Mesendoderm (in vitro differentiated cells): ENCODE measurements around the gene HRNR.

Experiments
- DNase-seq: peaks from one replicate; pipeline ENCODE4 v3.0.0; 2013
- H2AK5ac ChIP-seq: 2 replicates; pipeline ENCODE4 v1.6.1; 2013; ENCODE audit warnings: low read length, inconsistent platforms
- H2BK120ac ChIP-seq: 2 replicates; pipeline ENCODE4 v1.6.1; 2013; ENCODE audit warnings: low read depth, mild to moderate bottlenecking, low read length, moderate library complexity, mixed read lengths
- H2BK15ac ChIP-seq: replicated peaks from 2 replicates; pipeline ENCODE4 v1.6.1; 2013; ENCODE audit warnings: low read depth, mild to moderate bottlenecking, moderate library complexity
- H2BK5ac ChIP-seq: 2 replicates; pipeline ENCODE4 v1.6.1; 2013; ENCODE audit warnings: low read length, inconsistent platforms
- H3K18ac ChIP-seq: 2 replicates; pipeline ENCODE4 v1.6.1; 2013; ENCODE audit warnings: mild to moderate bottlenecking, low read length, mixed read lengths
- H3K23ac ChIP-seq: one replicate; pipeline ENCODE4 v1.6.1; 2013; ENCODE audit warnings: low read length
- H3K27ac ChIP-seq: 2 replicates; pipeline ENCODE4 v1.5.1; 2013; ENCODE audit warnings: low read depth, mild to moderate bottlenecking, inconsistent platforms, low read length, moderate library complexity
- H3K27me3 ChIP-seq: 2 replicates; pipeline ENCODE4 v1.6.1; 2013; ENCODE audit warnings: low read length, control low read depth, mild to moderate bottlenecking, inconsistent platforms; ENCODE audit not compliant: insufficient read depth, poor library complexity
- H3K36me3 ChIP-seq: 2 replicates; pipeline ENCODE4 v1.6.1; 2013; ENCODE audit warnings: low read length, inconsistent platforms; ENCODE audit not compliant: control insufficient read depth, insufficient read depth
- H3K4ac ChIP-seq: one replicate; pipeline ENCODE4 v1.6.1; 2013; ENCODE audit warnings: low read depth, mild to moderate bottlenecking, low read length, moderate library complexity
- H3K4me1 ChIP-seq: 2 replicates; pipeline ENCODE4 v1.6.1; 2013; ENCODE audit warnings: low read depth, low read length, inconsistent platforms; ENCODE audit not compliant: control insufficient read depth
- H3K4me2 ChIP-seq: 2 replicates; pipeline ENCODE4 v1.6.1; 2013; ENCODE audit warnings: low read length
- H3K4me3 ChIP-seq: 2 replicates; pipeline ENCODE4 v1.5.1; 2013; ENCODE audit warnings: mild to moderate bottlenecking, low read length
- H3K56ac ChIP-seq: one replicate; pipeline ENCODE4 v1.6.1; 2013; ENCODE audit warnings: low read length
- H3K79me1 ChIP-seq: 2 replicates; pipeline ENCODE4 v1.6.1; 2013; ENCODE audit warnings: low read length, inconsistent platforms
- H3K79me2 ChIP-seq: 2 replicates; pipeline ENCODE4 v1.6.1; 2013; ENCODE audit warnings: mild to moderate bottlenecking, low read length; ENCODE audit not compliant: control insufficient read depth, insufficient read depth
- H3K9ac ChIP-seq: 2 replicates; pipeline ENCODE4 v1.6.1; 2013; ENCODE audit warnings: low read length, inconsistent platforms
- H4K5ac ChIP-seq: one replicate; pipeline ENCODE4 v1.6.1; 2013; ENCODE audit warnings: low read length
- H4K8ac ChIP-seq: one replicate; pipeline ENCODE4 v1.6.1; 2013; ENCODE audit warnings: low read depth, mild to moderate bottlenecking, control low read depth, low read length, moderate library complexity
- whole genome bisulfite sequencing: extraction: QIAGEN DNeasy Blood & Tissue Kit; methylation state at CpG from one replicate; pipeline ENCODE4 v1.1.7; 2013; ENCODE audit warnings: low lambda C conversion rate, missing lambda C conversion rate; ENCODE audit not compliant: insufficient coverage; ENCODE audit errors: extremely low coverage; 5-methylcytosine and 5-hydroxymethylcytosine counted together

Gene HRNR

DNA sequence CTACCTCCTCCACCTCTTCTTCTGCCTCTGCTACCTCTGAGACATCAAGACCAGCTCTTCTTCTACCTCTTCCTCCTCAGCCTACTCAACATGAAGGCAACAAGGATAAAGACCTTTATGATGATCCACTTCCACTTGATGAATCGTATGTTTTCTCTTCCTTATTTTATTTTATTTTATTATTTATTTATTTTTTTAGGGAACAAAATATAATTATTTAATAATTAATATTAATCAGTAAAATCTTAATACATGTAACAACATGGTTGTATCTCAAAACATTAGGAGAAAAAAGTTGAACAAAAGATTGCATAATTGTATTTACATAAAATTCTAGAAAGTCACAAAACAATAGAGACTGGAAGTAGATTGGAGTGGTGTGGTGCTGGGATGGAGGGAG lies 13.1 kb upstream of the HRNR start:
- H2BK120ac ChIP-seq = no peak overlapping the region
- no CpG with 5 or more reads among the region's 1 CpG for WGBS

DNA sequence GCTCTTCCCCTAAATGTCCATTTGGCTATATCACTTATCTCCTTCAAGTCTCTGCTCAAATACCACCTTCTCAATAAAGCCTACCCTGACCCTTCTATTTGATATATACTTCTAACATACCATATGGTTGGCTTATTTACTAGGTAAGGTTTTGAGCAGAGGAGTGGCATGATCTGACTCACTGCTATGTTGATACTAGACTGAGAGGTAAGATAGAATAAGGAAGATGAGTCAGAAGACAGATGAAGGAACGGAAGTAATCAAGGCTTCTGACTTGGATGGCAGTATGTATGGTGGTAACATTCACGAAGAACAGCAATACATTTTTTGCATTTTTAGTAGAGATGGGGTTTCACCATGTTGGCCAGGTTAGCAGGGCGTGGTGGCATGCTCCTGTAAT lies 4.8 kb upstream of the HRNR start:
- Histone ChIP-seq H2AK5ac (no peak overlapping the region), H3K27ac (no peak overlapping the region)
- no CpG with 5 or more reads among the region's 3 CpGs for WGBS

More for the DNA sequence above, 13.1 kb upstream of the HRNR start:
- Histone ChIP-seq H3K4me2 (no peak overlapping the region), H3K79me1 (no peaks in the 10 kb centered on the region), H3K27ac (no peak overlapping the region), H2BK5ac (no peak overlapping the region), H3K79me2 (no peaks in the 10 kb centered on the region), H3K4me1 (no peaks in the 10 kb centered on the region), H4K8ac (no peak overlapping the region), H4K5ac (no peak overlapping the region), H3K4me3 (no peak overlapping the region), H3K23ac (no peak overlapping the region), H3K56ac (no peak overlapping the region), H3K4ac (no peak overlapping the region), H3K18ac (no peak overlapping the region), H3K9ac (no peak overlapping the region), H3K27me3 (no peaks in the 10 kb centered on the region), H2BK15ac (no peak overlapping the region), H2AK5ac (no peak overlapping the region), H3K36me3 (no peaks in the 10 kb centered on the region)
- DNase-seq = no peak

GRCh38 chr1:152227310-152227928 lies 3.4 kb upstream of the HRNR start:
- Histone ChIP-seq H4K5ac (no peak overlapping the region), H4K8ac (no peak overlapping the region), H3K79me1 (no peaks in the 10 kb centered on the region), H3K23ac (no peak overlapping the region), H3K4me2 (no peak overlapping the region), H3K18ac (no peak overlapping the region), H3K27ac (no peak overlapping the region), H3K4ac (no peak overlapping the region), H3K56ac (no peak overlapping the region), H3K9ac (no peak overlapping the region), H3K4me3 (no peak overlapping the region), H2AK5ac (no peak overlapping the region), H3K27me3 (no peaks in the 10 kb centered on the region), H2BK15ac (no peak overlapping the region), H3K4me1 (no peaks in the 10 kb centered on the region), H2BK120ac (no peak overlapping the region), H2BK5ac (no peak overlapping the region), H3K79me2 (no peaks in the 10 kb centered on the region), H3K36me3 (no peaks in the 10 kb centered on the region)
- no peak for DNase-seq
- no CpG with 5 or more reads among the region's 1 CpG for WGBS

More for the DNA sequence above, 4.8 kb upstream of the HRNR start:
- Histone ChIP-seq H3K27me3 (no peaks in the 10 kb centered on the region), H2BK120ac (no peak overlapping the region), H3K23ac (no peak overlapping the region), H3K4me1 (no peaks in the 10 kb centered on the region), H3K79me1 (no peaks in the 10 kb centered on the region), H3K4me2 (no peak overlapping the region), H2BK15ac (no peak overlapping the region), H3K56ac (no peak overlapping the region), H3K9ac (no peak overlapping the region), H3K4ac (no peak overlapping the region), H3K79me2 (no peaks in the 10 kb centered on the region), H3K36me3 (no peaks in the 10 kb centered on the region), H3K4me3 (no peak overlapping the region), H2BK5ac (no peak overlapping the region), H3K18ac (no peak overlapping the region), H4K8ac (no peak overlapping the region), H4K5ac (no peak overlapping the region)
- no peak for DNase-seq

DNA sequence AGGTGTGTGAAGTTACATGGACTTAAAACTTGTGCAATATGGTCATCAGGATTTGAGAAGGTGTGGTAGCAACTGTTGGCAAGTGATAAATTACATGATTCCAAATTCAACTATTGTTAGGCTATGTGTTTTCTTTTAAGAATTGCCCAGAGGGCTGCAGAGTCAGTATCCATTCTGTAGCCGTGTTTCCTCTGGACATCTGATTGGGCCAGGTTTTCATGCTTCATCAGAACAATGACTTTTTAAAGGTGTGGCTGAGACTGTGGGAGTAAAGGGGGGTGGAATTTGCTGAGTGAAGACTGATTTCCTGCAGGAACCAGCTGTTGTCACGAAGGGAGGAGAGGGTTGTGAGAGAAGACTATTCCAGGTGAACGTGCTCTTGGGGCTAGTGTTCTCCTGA lies 1.7 kb upstream of the HRNR start:
- Histone ChIP-seq H3K4me1 (no peaks in the 10 kb centered on the region), H2BK5ac (no peak overlapping the region), H2AK5ac (no peak overlapping the region), H3K9ac (no peak overlapping the region), H3K79me2 (no peaks in the 10 kb centered on the region), H4K8ac (no peak overlapping the region), H3K18ac (no peak overlapping the region), H3K36me3 (no peaks in the 10 kb centered on the region), H3K27me3 (no peaks in the 10 kb centered on the region), H4K5ac (no peak overlapping the region), H3K79me1 (no peaks in the 10 kb centered on the region), H3K4me2 (no peak overlapping the region), H3K4me3 (peak overlapping the region; percentile 17), H3K56ac (no peak overlapping the region), H3K4ac (no peak overlapping the region), H2BK120ac (no peak overlapping the region), H3K23ac (no peak overlapping the region), H2BK15ac (no peak overlapping the region), H3K27ac (no peak overlapping the region)
- no CpG with 5 or more reads among the region's 3 CpGs for WGBS
- no peak for DNase-seq

DNA sequence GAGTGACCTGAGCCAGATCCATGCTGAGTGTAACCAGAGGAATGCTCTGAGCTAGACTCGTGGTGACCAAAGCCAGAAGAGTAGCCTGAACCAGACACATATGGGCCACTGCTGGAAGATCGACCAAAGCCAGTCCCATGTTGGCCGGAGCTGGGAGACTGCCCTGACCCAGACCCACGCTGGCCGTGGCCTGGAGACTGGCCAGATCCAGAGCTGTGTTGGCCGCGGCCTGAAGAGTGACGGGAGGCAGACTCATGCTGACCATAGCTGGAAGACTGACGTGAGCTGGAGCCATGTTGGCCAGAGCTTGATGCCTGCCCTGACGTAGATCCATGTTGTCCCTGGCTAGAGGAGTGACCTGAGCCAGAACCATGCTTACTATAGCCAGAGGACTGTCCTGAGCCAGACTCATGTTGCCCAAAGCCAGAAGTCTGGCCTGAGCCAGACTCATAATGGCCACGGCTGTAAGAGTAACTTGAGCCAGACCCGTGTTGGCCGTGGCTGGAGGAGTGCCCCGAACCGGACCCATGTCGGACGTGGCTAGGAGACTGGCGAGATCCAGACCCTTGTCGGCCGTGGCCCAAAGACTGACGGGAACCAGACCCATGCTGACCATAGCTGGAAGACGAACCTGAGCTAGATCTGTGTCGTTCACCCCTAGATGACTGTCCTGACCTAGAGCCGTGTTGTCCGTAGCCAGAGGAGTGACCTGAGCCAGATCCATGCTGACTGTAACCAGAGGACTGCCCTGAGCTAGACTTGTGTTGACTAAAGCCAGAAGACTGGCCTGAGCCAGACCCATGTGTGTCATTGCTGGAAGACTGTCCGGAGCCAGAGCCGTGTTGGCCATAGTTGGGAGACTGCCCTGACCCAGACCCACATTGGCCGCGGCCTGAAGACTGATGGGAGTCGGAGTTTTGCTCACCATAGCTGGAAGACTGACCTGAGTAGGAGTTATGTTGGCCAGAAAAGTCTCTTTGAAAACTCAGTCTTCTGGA lies 3.5 kb downstream of the HRNR start:
- Histone ChIP-seq H2AK5ac (no peak overlapping the region), H3K4me1 (no peaks in the 10 kb centered on the region), H3K18ac (no peak overlapping the region), H4K5ac (no peak overlapping the region), H3K36me3 (no peaks in the 10 kb centered on the region), H3K4me2 (no peak overlapping the region), H3K27ac (no peak overlapping the region), H2BK120ac (no peak overlapping the region), H4K8ac (no peak overlapping the region), H3K56ac (no peak overlapping the region), H3K9ac (no peak overlapping the region), H3K23ac (no peak overlapping the region), H2BK15ac (no peak overlapping the region), H3K79me2 (no peaks in the 10 kb centered on the region), H2BK5ac (no peak overlapping the region), H3K27me3 (no peaks in the 10 kb centered on the region), H3K4ac (no peak overlapping the region), H3K4me3 (no peak overlapping the region), H3K79me1 (no peaks in the 10 kb centered on the region)
- WGBS = no CpG with 5 or more reads among the region's 30 CpGs
- DNase-seq = no peak
